ENCODE results near the gene ASIC3.

ASIC3 gene

DNA sequence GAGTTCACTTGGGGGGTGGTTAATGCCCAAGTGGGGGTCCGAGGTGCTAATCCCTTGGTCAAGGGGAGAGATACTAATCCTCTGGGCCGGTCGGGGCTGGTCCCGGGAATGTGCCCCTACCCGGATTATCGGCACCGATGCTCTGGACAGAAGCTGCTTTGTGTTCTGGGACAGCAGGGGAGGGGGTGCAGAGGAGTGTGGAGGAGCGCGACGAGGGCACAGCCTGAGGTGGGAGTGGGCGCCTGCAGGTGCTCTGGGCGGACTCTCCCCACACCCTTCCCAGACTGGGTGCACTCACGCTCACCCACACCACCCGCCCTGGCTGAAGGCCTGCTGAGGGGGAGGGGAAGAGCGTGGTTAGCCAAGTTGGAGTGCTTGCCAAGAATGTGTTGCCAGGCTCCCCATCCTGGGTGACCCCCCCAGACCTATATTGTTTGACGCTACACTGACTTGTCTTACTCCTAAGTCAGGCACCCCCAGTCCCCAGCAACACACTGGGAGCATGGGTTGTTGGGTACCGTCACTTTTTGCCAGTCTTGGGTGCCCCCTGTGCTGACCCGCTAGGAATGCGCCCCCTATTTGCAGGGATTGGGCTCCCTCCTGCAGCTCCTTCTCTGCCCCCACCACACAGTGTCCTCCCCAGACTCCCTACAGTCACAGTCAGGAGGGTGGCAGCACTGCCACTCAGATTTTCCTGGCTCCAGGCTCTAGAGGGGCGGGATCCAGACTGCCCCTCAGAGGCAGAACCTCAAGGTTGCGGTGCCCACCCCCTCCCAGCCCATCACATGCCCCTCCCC, 12.3 kb downstream of the ASIC3 start:
- Histone ChIP-seq H3K18ac (ENCODE audit: low read length) (peak overlapping the region; percentile 61), H3K4me2 (ENCODE audit: low read length) (peak overlapping the region; percentile 93), H3K4ac (ENCODE audit: low read depth, low read length) (no peak overlapping the region), H2BK5ac (ENCODE audit: low read length) (no peak overlapping the region), H3K36me3 (ENCODE audit: control insufficient read depth, insufficient read depth, low read length) (peaks cover 2% of the 10 kb centered on the region), H3K27me3 (ENCODE audit: insufficient read depth, low read length, poor library complexity) (no peaks in the 10 kb centered on the region), H3K79me1 (ENCODE audit: low read length) (peaks cover 6% of the 10 kb centered on the region), H3K9ac (ENCODE audit: low read length) (peak overlapping the region; percentile 86), H2BK15ac (replicated peaks; ENCODE audit: low read depth) (no peak overlapping the region), H3K4me1 (ENCODE audit: control insufficient read depth, low read depth, low read length) (peaks cover 21% of the 10 kb centered on the region), H2BK120ac (ENCODE audit: low read depth, low read length) (peak overlapping the region; percentile 8), H3K79me2 (ENCODE audit: control insufficient read depth, insufficient read depth, low read length) (no peaks in the 10 kb centered on the region), H3K23ac (ENCODE audit: low read length) (peak overlapping the region; percentile 75), H2AK5ac (ENCODE audit: low read length) (peak overlapping the region; percentile 46), H4K8ac (ENCODE audit: low read depth, low read length) (no peak overlapping the region), H4K5ac (ENCODE audit: low read length) (no peak overlapping the region), H3K4me3 (ENCODE audit: low read length) (peak overlapping the region; percentile 71), H3K56ac (ENCODE audit: low read length) (peak overlapping the region; percentile 95), H3K27ac (ENCODE audit: low read depth, low read length) (no peak overlapping the region)
- peak; percentile 29 for DNase-seq
- WGBS (ENCODE audit: extremely low coverage, insufficient coverage, low lambda C conversion rate): no CpG with 5 or more reads among the region's 21 CpGs

GRCh38 chr7:151061213-151062110, 13.1 kb downstream of the ASIC3 start:
- Histone ChIP-seq H3K4me3 (ENCODE audit: low read length) (no peak overlapping the region), H3K79me1 (ENCODE audit: low read length) (peaks cover 6% of the 10 kb centered on the region), H3K27ac (ENCODE audit: low read depth, low read length) (no peak overlapping the region), H3K27me3 (ENCODE audit: insufficient read depth, low read length, poor library complexity) (no peaks in the 10 kb centered on the region), H3K4me2 (ENCODE audit: low read length) (peak overlapping the region; percentile 86), H3K23ac (ENCODE audit: low read length) (no peak overlapping the region), H3K79me2 (ENCODE audit: control insufficient read depth, insufficient read depth, low read length) (no peaks in the 10 kb centered on the region), H4K8ac (ENCODE audit: low read depth, low read length) (no peak overlapping the region), H2AK5ac (ENCODE audit: low read length) (peak overlapping the region; percentile 50), H3K56ac (ENCODE audit: low read length) (peak overlapping the region; percentile 95), H2BK5ac (ENCODE audit: low read length) (peak overlapping the region; percentile 25), H4K5ac (ENCODE audit: low read length) (no peak overlapping the region), H2BK15ac (replicated peaks; ENCODE audit: low read depth) (no peak overlapping the region), H3K36me3 (ENCODE audit: control insufficient read depth, insufficient read depth, low read length) (peaks cover 2% of the 10 kb centered on the region), H3K4ac (ENCODE audit: low read depth, low read length) (no peak overlapping the region), H3K18ac (ENCODE audit: low read length) (peak overlapping the region; percentile 8), H3K9ac (ENCODE audit: low read length) (peak overlapping the region; percentile 72), H3K4me1 (ENCODE audit: control insufficient read depth, low read depth, low read length) (peaks cover 21% of the 10 kb centered on the region), H2BK120ac (ENCODE audit: low read depth, low read length) (no peak overlapping the region)
- no CpG with 5 or more reads among the region's 33 CpGs for WGBS (ENCODE audit: extremely low coverage, insufficient coverage, low lambda C conversion rate)
- DNase-seq: peak; percentile 64

- Histone ChIP-seq H3K4me3 (ENCODE audit: low read length) (peak overlapping the region; percentile 3), H3K18ac (ENCODE audit: low read length) (peak overlapping the region; percentile 8), H3K27me3 (ENCODE audit: insufficient read depth, low read length, poor library complexity) (no peaks in the 10 kb centered on the region), H3K4me2 (ENCODE audit: low read length) (peak overlapping the region; percentile 86), H4K5ac (ENCODE audit: low read length) (no peak overlapping the region), H3K4ac (ENCODE audit: low read depth, low read length) (no peak overlapping the region), H2BK120ac (ENCODE audit: low read depth, low read length) (no peak overlapping the region), H2BK5ac (ENCODE audit: low read length) (peak overlapping the region; percentile 25), H3K4me1 (ENCODE audit: control insufficient read depth, low read depth, low read length) (peaks cover 19% of the 10 kb centered on the region), H2AK5ac (ENCODE audit: low read length) (peak overlapping the region; percentile 50), H3K79me1 (ENCODE audit: low read length) (peaks cover 6% of the 10 kb centered on the region), H3K36me3 (ENCODE audit: control insufficient read depth, insufficient read depth, low read length) (peaks cover 2% of the 10 kb centered on the region), H3K56ac (ENCODE audit: low read length) (peak overlapping the region; percentile 91), H3K23ac (ENCODE audit: low read length) (no peak overlapping the region), H3K27ac (ENCODE audit: low read depth, low read length) (no peak overlapping the region), H3K9ac (ENCODE audit: low read length) (peak overlapping the region; percentile 72), H2BK15ac (replicated peaks; ENCODE audit: low read depth) (no peak overlapping the region), H3K79me2 (ENCODE audit: control insufficient read depth, insufficient read depth, low read length) (no peaks in the 10 kb centered on the region), H4K8ac (ENCODE audit: low read depth, low read length) (no peak overlapping the region)
- WGBS (ENCODE audit: extremely low coverage, insufficient coverage, low lambda C conversion rate): no CpG with 5 or more reads among the region's 11 CpGs
- no peak for DNase-seq
Observed at GRCh38 chr7:151062111-151062398, 13.7 kb downstream of the ASIC3 start.

GRCh38 chr7:151062399-151063211, 14.3 kb downstream of the ASIC3 start:
- no CpG with 5 or more reads among the region's 43 CpGs for WGBS (ENCODE audit: extremely low coverage, insufficient coverage, low lambda C conversion rate)
- Histone ChIP-seq H3K4me3 (ENCODE audit: low read length) (peak overlapping the region; percentile 20), H3K36me3 (ENCODE audit: control insufficient read depth, insufficient read depth, low read length) (peaks cover 2% of the 10 kb centered on the region), H3K23ac (ENCODE audit: low read length) (peak overlapping the region; percentile 99), H2BK15ac (replicated peaks; ENCODE audit: low read depth) (no peak overlapping the region), H3K18ac (ENCODE audit: low read length) (peak overlapping the region; percentile 46), H2BK120ac (ENCODE audit: low read depth, low read length) (no peak overlapping the region), H3K4ac (ENCODE audit: low read depth, low read length) (no peak overlapping the region), H4K5ac (ENCODE audit: low read length) (no peak overlapping the region), H3K27me3 (ENCODE audit: insufficient read depth, low read length, poor library complexity) (no peaks in the 10 kb centered on the region), H4K8ac (ENCODE audit: low read depth, low read length) (no peak overlapping the region), H2AK5ac (ENCODE audit: low read length) (no peak overlapping the region), H3K9ac (ENCODE audit: low read length) (peak overlapping the region; percentile 76), H3K4me1 (ENCODE audit: control insufficient read depth, low read depth, low read length) (peaks cover 18% of the 10 kb centered on the region), H3K79me2 (ENCODE audit: control insufficient read depth, insufficient read depth, low read length) (no peaks in the 10 kb centered on the region), H3K79me1 (ENCODE audit: low read length) (peaks cover 6% of the 10 kb centered on the region), H2BK5ac (ENCODE audit: low read length) (no peak overlapping the region), H3K56ac (ENCODE audit: low read length) (peak overlapping the region; percentile 89), H3K27ac (ENCODE audit: low read depth, low read length) (peak overlapping the region; percentile 14), H3K4me2 (ENCODE audit: low read length) (peak overlapping the region; percentile 90)
- peak; percentile 99 for DNase-seq

DNA sequence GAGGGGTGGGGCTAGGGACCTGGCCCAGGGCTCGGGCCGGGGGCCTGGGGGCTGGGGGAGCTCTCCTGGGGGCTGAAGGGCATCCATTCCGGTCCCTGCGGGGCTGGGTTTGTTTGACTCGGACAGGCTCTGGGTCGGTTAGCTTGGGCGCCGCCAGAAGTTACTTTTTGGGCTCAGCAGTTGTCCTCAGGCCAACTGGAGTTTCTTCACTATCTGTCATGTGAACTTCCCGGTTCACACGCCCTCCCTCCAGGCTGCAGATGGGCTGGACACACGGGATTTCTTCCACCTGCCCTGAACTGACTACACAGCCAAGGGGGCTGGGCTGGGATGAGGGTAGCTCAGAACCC, 14.9 kb downstream of the ASIC3 start:
- Histone ChIP-seq H2BK120ac (ENCODE audit: low read depth, low read length) (no peak overlapping the region), H3K79me1 (ENCODE audit: low read length) (peaks cover 6% of the 10 kb centered on the region), H4K5ac (ENCODE audit: low read length) (no peak overlapping the region), H2AK5ac (ENCODE audit: low read length) (no peak overlapping the region), H3K4me1 (ENCODE audit: control insufficient read depth, low read depth, low read length) (peaks cover 18% of the 10 kb centered on the region), H3K18ac (ENCODE audit: low read length) (no peak overlapping the region), H3K27me3 (ENCODE audit: insufficient read depth, low read length, poor library complexity) (no peaks in the 10 kb centered on the region), H3K27ac (ENCODE audit: low read depth, low read length) (no peak overlapping the region), H3K36me3 (ENCODE audit: control insufficient read depth, insufficient read depth, low read length) (peaks cover 2% of the 10 kb centered on the region), H3K79me2 (ENCODE audit: control insufficient read depth, insufficient read depth, low read length) (no peaks in the 10 kb centered on the region), H3K23ac (ENCODE audit: low read length) (peak overlapping the region; percentile 3), H2BK15ac (replicated peaks; ENCODE audit: low read depth) (no peak overlapping the region), H3K56ac (ENCODE audit: low read length) (peak overlapping the region; percentile 65), H3K4me3 (ENCODE audit: low read length) (no peak overlapping the region), H3K4me2 (ENCODE audit: low read length) (peak overlapping the region; percentile 23), H3K4ac (ENCODE audit: low read depth, low read length) (no peak overlapping the region), H4K8ac (ENCODE audit: low read depth, low read length) (no peak overlapping the region), H3K9ac (ENCODE audit: low read length) (peak overlapping the region; percentile 20), H2BK5ac (ENCODE audit: low read length) (no peak overlapping the region)
- no CpG with 5 or more reads among the region's 11 CpGs for WGBS (ENCODE audit: extremely low coverage, insufficient coverage, low lambda C conversion rate)
- DNase-seq: peak; percentile 64

All from mesendoderm (in vitro differentiated cells).